ENCODE data around the gene CHGA.
A peak's percentile ranks its signal among the peaks of the same experiment; 100 is the strongest.

CHGA gene

GRCh38 chr14:92951261-92951660, 28.3 kb downstream of the CHGA start:
- no peak for DNase-seq (ENCODE audit: low read depth)
- no peak for TF ChIP-seq CTCF (IDR thresholded peaks at IDR 0.05; ENCODE audit: control insufficient read depth, insufficient read depth, low read depth, low read length, missing control alignments)
- H3K4me3 ChIP-seq (ENCODE audit: control insufficient read depth, low read depth, low read length): no peak overlapping the region

- no peak overlapping the region for H3K4me3 ChIP-seq (ENCODE audit: control insufficient read depth, low read depth, low read length)
- peak; percentile 96 for TF ChIP-seq CTCF (IDR thresholded peaks at IDR 0.05; ENCODE audit: control insufficient read depth, insufficient read depth, low read depth, low read length, missing control alignments)
- no peak for DNase-seq (ENCODE audit: low read depth)
Observed at GRCh38 chr14:92951912-92952471, 29.0 kb downstream of the CHGA start.

DNA sequence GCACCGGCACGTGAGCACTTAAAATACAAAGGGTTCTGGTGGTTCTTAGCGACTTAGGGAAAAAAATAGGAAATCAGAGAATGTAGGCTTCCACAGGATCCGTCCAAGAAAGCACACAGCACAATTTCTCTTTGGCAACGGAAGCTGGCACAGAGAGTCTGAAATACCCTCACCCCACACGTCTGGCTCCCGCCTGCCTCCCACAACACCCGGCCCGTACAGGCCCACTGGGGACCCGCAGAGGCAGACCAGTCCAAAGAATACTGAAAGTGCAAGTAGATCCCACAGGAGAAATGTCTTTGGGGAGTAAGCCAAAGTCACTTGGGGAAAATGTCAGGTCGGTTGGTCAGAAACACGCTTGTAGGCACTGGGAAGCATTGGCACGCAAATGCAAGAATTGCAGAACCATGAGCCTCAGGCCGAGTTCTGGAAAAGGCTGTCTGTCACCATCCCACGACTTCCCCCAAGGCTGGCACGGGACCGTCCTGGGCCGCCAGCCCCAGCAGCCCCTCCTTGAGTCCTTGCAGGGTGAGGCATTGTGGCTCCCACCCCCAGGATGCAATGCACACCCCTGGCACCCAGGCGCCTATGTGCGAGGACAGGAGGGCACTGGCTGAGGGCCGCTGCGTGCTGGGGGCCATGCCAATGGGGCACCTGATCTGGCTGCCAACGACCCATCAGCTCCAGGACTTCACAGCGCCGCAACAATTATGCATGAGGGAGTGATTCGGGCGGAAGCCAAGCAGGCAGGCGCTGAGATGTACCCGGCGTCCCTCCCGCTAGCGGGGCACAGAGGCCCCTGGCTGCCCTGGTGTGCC, 29.7 kb downstream of the CHGA start:
- no peak overlapping the region for H3K4me3 ChIP-seq (ENCODE audit: control insufficient read depth, low read depth, low read length)
- no peak for DNase-seq (ENCODE audit: low read depth)
- no peak for TF ChIP-seq CTCF (IDR thresholded peaks at IDR 0.05; ENCODE audit: control insufficient read depth, insufficient read depth, low read depth, low read length, missing control alignments)

DNA sequence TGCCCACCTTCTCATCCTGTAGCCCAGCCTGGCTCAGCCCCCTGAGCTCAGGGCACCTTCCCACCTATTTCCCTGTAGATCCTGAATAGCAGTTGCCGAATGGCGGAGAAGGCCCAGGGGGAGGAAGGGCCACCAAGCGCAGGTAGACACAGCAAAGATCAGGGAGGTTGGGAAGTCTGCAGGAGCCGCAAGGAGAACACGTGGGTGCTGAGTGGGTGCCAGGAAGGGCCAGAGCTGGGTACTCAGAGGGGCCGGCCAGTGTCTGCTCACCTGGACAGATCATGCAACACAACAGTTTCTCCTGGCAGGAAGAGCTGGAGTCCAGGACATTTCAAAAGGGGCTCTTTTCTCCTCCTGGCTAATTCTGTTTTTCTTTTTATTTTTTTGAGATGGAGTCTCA, 30.6 kb downstream of the CHGA start:
- no peak overlapping the region for H3K4me3 ChIP-seq (ENCODE audit: control insufficient read depth, low read depth, low read length)
- TF ChIP-seq CTCF (IDR thresholded peaks at IDR 0.05; ENCODE audit: control insufficient read depth, insufficient read depth, low read depth, low read length, missing control alignments): no peak
- DNase-seq (ENCODE audit: low read depth): no peak

- H3K4me3 ChIP-seq (ENCODE audit: control insufficient read depth, low read depth, low read length): no peak overlapping the region
- DNase-seq (ENCODE audit: low read depth): no peak
- TF ChIP-seq CTCF (IDR thresholded peaks at IDR 0.05; ENCODE audit: control insufficient read depth, insufficient read depth, low read depth, low read length, missing control alignments): no peak
Observed at GRCh38 chr14:92954933-92955332, 32.0 kb downstream of the CHGA start.

DNA sequence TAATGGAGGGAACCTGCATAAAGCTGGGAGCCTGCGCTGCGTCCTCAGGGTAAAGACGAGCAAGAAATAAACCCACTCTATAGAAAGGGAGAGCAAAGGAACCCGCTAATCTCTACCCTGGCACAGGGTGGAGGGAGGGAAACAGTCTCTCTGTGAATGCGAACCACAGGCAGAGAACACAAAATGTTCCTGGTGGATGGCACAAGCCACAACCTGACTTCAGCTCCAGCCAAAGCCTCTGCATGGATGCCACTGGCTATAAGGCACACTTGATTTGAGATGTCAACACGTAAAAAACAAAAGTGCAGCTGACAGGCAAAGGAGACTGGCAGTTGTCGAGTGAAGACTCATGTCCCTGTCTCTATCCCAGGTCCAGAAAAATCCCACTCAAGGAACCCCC, 32.4 kb downstream of the CHGA start:
- no peak overlapping the region for H3K4me3 ChIP-seq (ENCODE audit: control insufficient read depth, low read depth, low read length)
- DNase-seq (ENCODE audit: low read depth): no peak
- TF ChIP-seq CTCF (IDR thresholded peaks at IDR 0.05; ENCODE audit: control insufficient read depth, insufficient read depth, low read depth, low read length, missing control alignments): no peak
